WTC11 (cell line): ENCODE results near the gene MATR3. TPM values are rescaled to one million over a fixed set of nuclear protein-coding genes. Genes with fewer than 3 reads are reported as not detected.

Source experiments
- ATAC-seq: fragments of 200-7000 bp; cut with Tn5 transposase; 2 replicates; pipeline ENCODE4 v1.10.0; 2021; ENCODE audit warnings: mild to moderate bottlenecking, moderate library complexity
- CTCF ChIA-PET: fragments of 300-600 bp; sonication (Branson Sonifier 250); formaldehyde crosslinking; loops from one replicate; lab custom pipeline; 2021; ENCODE audit warnings: antibody characterized with exemption; lab: Charles Lee
- POLR2A ChIA-PET: fragments of 350-600 bp; sonication (Branson Sonifier 250); formaldehyde crosslinking; loops from one replicate; lab custom pipeline; 2021; ENCODE audit warnings: antibody characterized with exemption; lab: Charles Lee
- DNase-seq: peaks from one replicate; pipeline ENCODE4 v3.0.0; 2021; ENCODE audit warnings: low spot score
- H3K27ac Mint-ChIP-seq: 2 replicates; pipeline ENCODE4 v1.8.0; 2021; ENCODE audit warnings: mixed read lengths
- H3K27me3 Mint-ChIP-seq: 2 replicates; pipeline ENCODE4 v1.8.0; 2021; ENCODE audit warnings: low read depth, mild to moderate bottlenecking, moderate library complexity, mixed read lengths
- H3K36me3 Mint-ChIP-seq: 2 replicates; pipeline ENCODE4 v1.8.0; 2021; ENCODE audit warnings: mixed read lengths
- H3K4me1 Mint-ChIP-seq: 2 replicates; pipeline ENCODE4 v1.8.0; 2022; ENCODE audit warnings: mixed read lengths
- H3K4me3 Mint-ChIP-seq: 2 replicates; pipeline ENCODE4 v1.8.0; 2021; ENCODE audit warnings: mild to moderate bottlenecking, moderate library complexity, mixed read lengths
- H3K9me3 Mint-ChIP-seq: 2 replicates; pipeline ENCODE4 v1.8.0; 2021; ENCODE audit warnings: mixed read lengths
- ATF1 ChIP-seq: sonication (generic); formaldehyde crosslinking; IDR thresholded peaks from 2 replicates; pipeline ENCODE4 v1.8.1; 2023; ENCODE audit warnings: mild to moderate bottlenecking, moderate library complexity, missing genetic modification reagents
- CBFB ChIP-seq: sonication (generic); formaldehyde crosslinking; IDR thresholded peaks from 2 replicates; pipeline ENCODE4 v1.8.1; 2022; ENCODE audit warnings: mild to moderate bottlenecking, low read depth, missing genetic modification reagents
- CREM ChIP-seq: sonication (generic); formaldehyde crosslinking; IDR thresholded peaks from 2 replicates; pipeline ENCODE4 v1.8.1; 2022; ENCODE audit warnings: mild to moderate bottlenecking, missing genetic modification reagents, moderate library complexity
- E2F4 ChIP-seq: sonication (generic); formaldehyde crosslinking; IDR thresholded peaks from 2 replicates; pipeline ENCODE4 v1.8.1; 2022; ENCODE audit warnings: low read depth, mild to moderate bottlenecking, moderate library complexity, missing genetic modification reagents, borderline replicate concordance
- NFYB ChIP-seq: sonication (generic); formaldehyde crosslinking; conservative IDR thresholded peaks from 2 replicates; pipeline ENCODE4 v1.8.0; 2022; ENCODE audit warnings: low read depth, missing genetic modification reagents
- OVOL2 ChIP-seq: fragments of 250-450 bp; sonication (Bioruptor Pico); IDR thresholded peaks from 2 replicates; pipeline ENCODE4 v1.9.0; 2021; ENCODE audit warnings: mild to moderate bottlenecking, borderline replicate concordance
- RELA ChIP-seq: sonication (generic); formaldehyde crosslinking; IDR thresholded peaks from 2 replicates; pipeline ENCODE4 v1.8.1; 2022; ENCODE audit warnings: missing genetic modification reagents, mild to moderate bottlenecking, borderline replicate concordance
- ZNF232 ChIP-seq: sonication (generic); formaldehyde crosslinking; IDR thresholded peaks from 2 replicates; pipeline ENCODE4 v1.8.0; 2022; ENCODE audit warnings: mild to moderate bottlenecking, missing genetic modification reagents
- ZNF263 ChIP-seq: sonication (generic); formaldehyde crosslinking; IDR thresholded peaks from 2 replicates; pipeline ENCODE4 v1.8.1; 2022; ENCODE audit warnings: low read depth, mild to moderate bottlenecking, moderate library complexity, missing genetic modification reagents
- ZNF425 ChIP-seq: fragments of 250-450 bp; sonication (Bioruptor Pico); conservative IDR thresholded peaks from 2 replicates; pipeline ENCODE4 v1.9.0; 2021; ENCODE audit warnings: mild to moderate bottlenecking
- total RNA-seq: library from RNA; stranded (reverse); gene quantifications from 3 replicates; pipeline ENCODE4 v1.2.3, GENCODE V29; 2021
- TF ChIP-seq, protein P1 (sequence below): fragments of 250-450 bp; sonication (Bioruptor Pico); IDR thresholded peaks from 2 replicates; pipeline ENCODE4 v1.9.0; 2021; ENCODE audit warnings: mild to moderate bottlenecking
- TF ChIP-seq, protein P2 (sequence below): sonication (generic); formaldehyde crosslinking; IDR thresholded peaks from 2 replicates; pipeline ENCODE4 v1.8.1; 2023; ENCODE audit warnings: mild to moderate bottlenecking, missing genetic modification reagents
- TF ChIP-seq, protein P3 (sequence below): sonication (generic); formaldehyde crosslinking; IDR thresholded peaks from 2 replicates; pipeline ENCODE4 v1.8.0; 2022; ENCODE audit warnings: mild to moderate bottlenecking, missing genetic modification reagents
- TF ChIP-seq, protein P4 (sequence below): sonication (generic); formaldehyde crosslinking; conservative IDR thresholded peaks from 2 replicates; pipeline ENCODE4 v1.8.1; 2023; ENCODE audit warnings: mild to moderate bottlenecking, low read depth, missing genetic modification reagents, moderate library complexity
- TF ChIP-seq, protein P5 (sequence below): sonication (generic); formaldehyde crosslinking; IDR thresholded peaks from 2 replicates; pipeline ENCODE4 v1.8.1; 2022; ENCODE audit warnings: mild to moderate bottlenecking, missing genetic modification reagents, moderate library complexity, borderline replicate concordance

MATR3 gene
- total RNA-seq, 1 experiment from 2014 or later = 290 TPM

DNA sequence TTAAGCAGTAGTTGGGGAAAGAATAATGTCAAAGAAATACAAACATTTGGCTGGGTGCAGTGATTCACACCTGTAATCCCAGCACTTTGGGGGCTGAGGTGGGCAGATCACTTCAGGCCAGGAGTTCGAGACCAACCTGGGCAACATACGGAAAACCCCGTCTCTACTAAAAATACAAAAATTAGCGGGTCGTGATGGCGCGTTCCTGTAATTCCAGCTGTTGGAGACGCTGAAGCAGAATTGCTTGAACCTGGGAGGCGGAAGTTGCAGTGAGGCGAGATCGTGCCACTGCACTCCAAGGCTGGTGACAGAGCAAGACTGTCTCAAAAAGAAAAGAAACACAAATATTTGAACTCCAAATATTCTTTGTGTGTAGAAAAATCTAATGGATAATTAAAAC is 4.7 kb downstream of the MATR3 start:
- no peaks in the 10 kb centered on the region for H3K9me3 Mint-ChIP-seq
- DNase-seq (no peak), ATAC-seq (no peak)
- peaks cover 24% of the 10 kb centered on the region for H3K36me3 Mint-ChIP-seq
- POLR2A ChIA-PET = interaction anchor here (0.6 to 1.6 kb wide), 4 partner anchors 10 to 723 kb away, joined by 3 to 7 read pairs (median 3); no protein-coding TSS in a partner anchor
- H3K4me3 Mint-ChIP-seq = peak overlapping the region; percentile 99
- H3K4me1 Mint-ChIP-seq = peaks cover 68% of the 10 kb centered on the region
- TF ChIP-seq, protein P1, sequence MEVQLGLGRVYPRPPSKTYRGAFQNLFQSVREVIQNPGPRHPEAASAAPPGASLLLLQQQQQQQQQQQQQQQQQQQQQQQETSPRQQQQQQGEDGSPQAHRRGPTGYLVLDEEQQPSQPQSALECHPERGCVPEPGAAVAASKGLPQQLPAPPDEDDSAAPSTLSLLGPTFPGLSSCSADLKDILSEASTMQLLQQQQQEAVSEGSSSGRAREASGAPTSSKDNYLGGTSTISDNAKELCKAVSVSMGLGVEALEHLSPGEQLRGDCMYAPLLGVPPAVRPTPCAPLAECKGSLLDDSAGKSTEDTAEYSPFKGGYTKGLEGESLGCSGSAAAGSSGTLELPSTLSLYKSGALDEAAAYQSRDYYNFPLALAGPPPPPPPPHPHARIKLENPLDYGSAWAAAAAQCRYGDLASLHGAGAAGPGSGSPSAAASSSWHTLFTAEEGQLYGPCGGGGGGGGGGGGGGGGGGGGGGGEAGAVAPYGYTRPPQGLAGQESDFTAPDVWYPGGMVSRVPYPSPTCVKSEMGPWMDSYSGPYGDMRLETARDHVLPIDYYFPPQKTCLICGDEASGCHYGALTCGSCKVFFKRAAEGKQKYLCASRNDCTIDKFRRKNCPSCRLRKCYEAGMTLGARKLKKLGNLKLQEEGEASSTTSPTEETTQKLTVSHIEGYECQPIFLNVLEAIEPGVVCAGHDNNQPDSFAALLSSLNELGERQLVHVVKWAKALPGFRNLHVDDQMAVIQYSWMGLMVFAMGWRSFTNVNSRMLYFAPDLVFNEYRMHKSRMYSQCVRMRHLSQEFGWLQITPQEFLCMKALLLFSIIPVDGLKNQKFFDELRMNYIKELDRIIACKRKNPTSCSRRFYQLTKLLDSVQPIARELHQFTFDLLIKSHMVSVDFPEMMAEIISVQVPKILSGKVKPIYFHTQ (CRISPR knock-in tag) = no peak
- TF ChIP-seq, protein P2, sequence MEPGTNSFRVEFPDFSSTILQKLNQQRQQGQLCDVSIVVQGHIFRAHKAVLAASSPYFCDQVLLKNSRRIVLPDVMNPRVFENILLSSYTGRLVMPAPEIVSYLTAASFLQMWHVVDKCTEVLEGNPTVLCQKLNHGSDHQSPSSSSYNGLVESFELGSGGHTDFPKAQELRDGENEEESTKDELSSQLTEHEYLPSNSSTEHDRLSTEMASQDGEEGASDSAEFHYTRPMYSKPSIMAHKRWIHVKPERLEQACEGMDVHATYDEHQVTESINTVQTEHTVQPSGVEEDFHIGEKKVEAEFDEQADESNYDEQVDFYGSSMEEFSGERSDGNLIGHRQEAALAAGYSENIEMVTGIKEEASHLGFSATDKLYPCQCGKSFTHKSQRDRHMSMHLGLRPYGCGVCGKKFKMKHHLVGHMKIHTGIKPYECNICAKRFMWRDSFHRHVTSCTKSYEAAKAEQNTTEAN = no peak
- TF ChIP-seq, protein P3, sequence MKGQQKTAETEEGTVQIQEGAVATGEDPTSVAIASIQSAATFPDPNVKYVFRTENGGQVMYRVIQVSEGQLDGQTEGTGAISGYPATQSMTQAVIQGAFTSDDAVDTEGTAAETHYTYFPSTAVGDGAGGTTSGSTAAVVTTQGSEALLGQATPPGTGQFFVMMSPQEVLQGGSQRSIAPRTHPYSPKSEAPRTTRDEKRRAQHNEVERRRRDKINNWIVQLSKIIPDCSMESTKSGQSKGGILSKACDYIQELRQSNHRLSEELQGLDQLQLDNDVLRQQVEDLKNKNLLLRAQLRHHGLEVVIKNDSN (CRISPR knock-in tag) = no peak
- no peak for TF ChIP-seq ATF1 (CRISPR knock-in tag)
- no peak for TF ChIP-seq CBFB
- no peak for TF ChIP-seq OVOL2 (CRISPR knock-in tag)
- TF ChIP-seq ZNF232 = no peak
- TF ChIP-seq RELA (CRISPR knock-in tag) = no peak
- TF ChIP-seq NFYB = no peak
- TF ChIP-seq ZNF425 = no peak
- no peak for TF ChIP-seq E2F4 (CRISPR knock-in tag)
- TF ChIP-seq ZNF263 (CRISPR knock-in tag) = no peak
- no peak for TF ChIP-seq CREM (CRISPR knock-in tag)
- TF ChIP-seq, protein P4, sequence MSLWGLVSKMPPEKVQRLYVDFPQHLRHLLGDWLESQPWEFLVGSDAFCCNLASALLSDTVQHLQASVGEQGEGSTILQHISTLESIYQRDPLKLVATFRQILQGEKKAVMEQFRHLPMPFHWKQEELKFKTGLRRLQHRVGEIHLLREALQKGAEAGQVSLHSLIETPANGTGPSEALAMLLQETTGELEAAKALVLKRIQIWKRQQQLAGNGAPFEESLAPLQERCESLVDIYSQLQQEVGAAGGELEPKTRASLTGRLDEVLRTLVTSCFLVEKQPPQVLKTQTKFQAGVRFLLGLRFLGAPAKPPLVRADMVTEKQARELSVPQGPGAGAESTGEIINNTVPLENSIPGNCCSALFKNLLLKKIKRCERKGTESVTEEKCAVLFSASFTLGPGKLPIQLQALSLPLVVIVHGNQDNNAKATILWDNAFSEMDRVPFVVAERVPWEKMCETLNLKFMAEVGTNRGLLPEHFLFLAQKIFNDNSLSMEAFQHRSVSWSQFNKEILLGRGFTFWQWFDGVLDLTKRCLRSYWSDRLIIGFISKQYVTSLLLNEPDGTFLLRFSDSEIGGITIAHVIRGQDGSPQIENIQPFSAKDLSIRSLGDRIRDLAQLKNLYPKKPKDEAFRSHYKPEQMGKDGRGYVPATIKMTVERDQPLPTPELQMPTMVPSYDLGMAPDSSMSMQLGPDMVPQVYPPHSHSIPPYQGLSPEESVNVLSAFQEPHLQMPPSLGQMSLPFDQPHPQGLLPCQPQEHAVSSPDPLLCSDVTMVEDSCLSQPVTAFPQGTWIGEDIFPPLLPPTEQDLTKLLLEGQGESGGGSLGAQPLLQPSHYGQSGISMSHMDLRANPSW (CRISPR knock-in tag) = no peak
- TF ChIP-seq, protein P5, sequence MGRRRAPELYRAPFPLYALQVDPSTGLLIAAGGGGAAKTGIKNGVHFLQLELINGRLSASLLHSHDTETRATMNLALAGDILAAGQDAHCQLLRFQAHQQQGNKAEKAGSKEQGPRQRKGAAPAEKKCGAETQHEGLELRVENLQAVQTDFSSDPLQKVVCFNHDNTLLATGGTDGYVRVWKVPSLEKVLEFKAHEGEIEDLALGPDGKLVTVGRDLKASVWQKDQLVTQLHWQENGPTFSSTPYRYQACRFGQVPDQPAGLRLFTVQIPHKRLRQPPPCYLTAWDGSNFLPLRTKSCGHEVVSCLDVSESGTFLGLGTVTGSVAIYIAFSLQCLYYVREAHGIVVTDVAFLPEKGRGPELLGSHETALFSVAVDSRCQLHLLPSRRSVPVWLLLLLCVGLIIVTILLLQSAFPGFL = no peak
- TF ChIP-seq, all 79 proteins: peak for 0
- CTCF ChIA-PET = no interaction called here
- Mint-ChIP-seq H3K27me3 (no peaks in the 10 kb centered on the region), H3K27ac (peak overlapping the region; percentile 58)
